EH (cell line): Measurements from ENCODE around the gene KSR1.

Experiments
- DNase-seq: peaks from one replicate; pipeline ENCODE4 v3.0.0-alpha.2; 2015; ENCODE audit warnings: low read depth

Gene KSR1

GRCh38 chr17:27550974-27551505 is 94.8 kb downstream of the KSR1 start:
- DNase-seq = no peak

GRCh38 chr17:27551701-27552248 is 95.5 kb downstream of the KSR1 start:
- DNase-seq = peak; percentile 54

- DNase-seq = peak; percentile 80
Measured at GRCh38 chr17:27552276-27552732, 96.1 kb downstream of the KSR1 start.

- no peak for DNase-seq
Measured at GRCh38 chr17:27553019-27553511, 96.8 kb downstream of the KSR1 start.

GRCh38 chr17:27554152-27554551 is 97.9 kb downstream of the KSR1 start:
- DNase-seq = peak; percentile 84

- DNase-seq = no peak
Measured at GRCh38 chr17:27554911-27555310, 98.7 kb downstream of the KSR1 start.

- no peak for DNase-seq
Measured at GRCh38 chr17:27555339-27555738, 99.1 kb downstream of the KSR1 start.

- DNase-seq = no peak
Measured at GRCh38 chr17:27558341-27558740, 102.1 kb downstream of the KSR1 start.

- no peak for DNase-seq
Measured at GRCh38 chr17:27558842-27559505, 102.7 kb downstream of the KSR1 start.

- DNase-seq = peak; percentile 88
Measured at GRCh38 chr17:27559506-27560481, 103.5 kb downstream of the KSR1 start.

GRCh38 chr17:27560668-27561067 is 104.4 kb downstream of the KSR1 start:
- no peak for DNase-seq

- DNase-seq = no peak
Measured at GRCh38 chr17:27562777-27563455, 106.7 kb downstream of the KSR1 start.

GRCh38 chr17:27563532-27563931 is 107.3 kb downstream of the KSR1 start:
- DNase-seq = no peak

- no peak for DNase-seq
Measured at GRCh38 chr17:27564463-27564862, 108.2 kb downstream of the KSR1 start.

GRCh38 chr17:27565874-27566670 is 109.8 kb downstream of the KSR1 start:
- DNase-seq = peak; percentile 51

- DNase-seq = no peak
Measured at GRCh38 chr17:27566671-27567562, 110.7 kb downstream of the KSR1 start.

GRCh38 chr17:27567563-27567859 is 111.3 kb downstream of the KSR1 start:
- no peak for DNase-seq

GRCh38 chr17:27568216-27568615 is 112.0 kb downstream of the KSR1 start:
- DNase-seq = no peak

GRCh38 chr17:27568811-27569210 is 112.6 kb downstream of the KSR1 start:
- DNase-seq = no peak

GRCh38 chr17:27569257-27569722 is 113.0 kb downstream of the KSR1 start:
- DNase-seq = peak; percentile 44
